GM12874 (cell line): ENCODE data around the gene SLC22A14.

ENCODE experiments used
- TF ChIP-seq, protein P1 (sequence below): IDR thresholded peaks from 2 replicates; pipeline ENCODE4 v1.5.1; 2011; ENCODE audit warnings: low read depth, mild to moderate bottlenecking, control low read depth, low read length, moderate library complexity; ENCODE audit not compliant: insufficient read depth

The SLC22A14 gene

DNA sequence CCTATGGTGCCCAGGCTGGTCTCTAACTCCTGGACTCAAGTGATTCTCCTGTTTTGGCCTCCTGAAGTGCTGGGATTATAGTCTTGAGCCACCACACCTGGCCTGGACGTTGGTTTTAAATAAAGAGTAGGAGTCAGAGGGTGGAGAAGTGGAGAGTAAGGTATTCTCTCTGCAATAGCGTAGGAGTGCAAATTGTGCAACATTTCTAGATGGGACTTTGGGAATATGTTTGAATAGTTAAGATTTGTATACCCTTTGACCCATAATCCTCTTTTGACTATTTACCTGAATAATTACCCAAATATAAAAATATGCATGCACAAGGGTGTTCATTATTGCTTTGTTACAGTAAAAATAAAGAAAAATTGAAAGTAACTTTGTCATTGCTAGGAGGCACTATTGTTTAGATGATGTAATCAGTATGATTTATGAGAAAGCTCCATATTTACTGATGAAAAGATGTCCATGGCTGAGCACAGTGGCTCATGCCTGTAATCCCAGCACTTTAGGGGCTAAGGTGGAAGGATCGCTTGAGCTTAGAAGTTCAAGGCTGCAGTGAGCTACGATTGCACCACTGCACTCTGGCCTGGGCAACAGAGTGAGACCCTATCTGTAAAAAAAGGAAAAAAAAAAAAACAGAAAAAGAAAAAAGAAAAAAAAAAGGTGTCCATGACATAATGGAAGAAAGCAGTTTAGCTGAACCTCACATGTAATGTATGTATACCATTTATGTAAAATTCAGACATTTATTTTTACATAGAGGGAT lies 49.3 kb downstream of the SLC22A14 start:
- TF ChIP-seq, protein P1, sequence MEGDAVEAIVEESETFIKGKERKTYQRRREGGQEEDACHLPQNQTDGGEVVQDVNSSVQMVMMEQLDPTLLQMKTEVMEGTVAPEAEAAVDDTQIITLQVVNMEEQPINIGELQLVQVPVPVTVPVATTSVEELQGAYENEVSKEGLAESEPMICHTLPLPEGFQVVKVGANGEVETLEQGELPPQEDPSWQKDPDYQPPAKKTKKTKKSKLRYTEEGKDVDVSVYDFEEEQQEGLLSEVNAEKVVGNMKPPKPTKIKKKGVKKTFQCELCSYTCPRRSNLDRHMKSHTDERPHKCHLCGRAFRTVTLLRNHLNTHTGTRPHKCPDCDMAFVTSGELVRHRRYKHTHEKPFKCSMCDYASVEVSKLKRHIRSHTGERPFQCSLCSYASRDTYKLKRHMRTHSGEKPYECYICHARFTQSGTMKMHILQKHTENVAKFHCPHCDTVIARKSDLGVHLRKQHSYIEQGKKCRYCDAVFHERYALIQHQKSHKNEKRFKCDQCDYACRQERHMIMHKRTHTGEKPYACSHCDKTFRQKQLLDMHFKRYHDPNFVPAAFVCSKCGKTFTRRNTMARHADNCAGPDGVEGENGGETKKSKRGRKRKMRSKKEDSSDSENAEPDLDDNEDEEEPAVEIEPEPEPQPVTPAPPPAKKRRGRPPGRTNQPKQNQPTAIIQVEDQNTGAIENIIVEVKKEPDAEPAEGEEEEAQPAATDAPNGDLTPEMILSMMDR: no peak

DNA sequence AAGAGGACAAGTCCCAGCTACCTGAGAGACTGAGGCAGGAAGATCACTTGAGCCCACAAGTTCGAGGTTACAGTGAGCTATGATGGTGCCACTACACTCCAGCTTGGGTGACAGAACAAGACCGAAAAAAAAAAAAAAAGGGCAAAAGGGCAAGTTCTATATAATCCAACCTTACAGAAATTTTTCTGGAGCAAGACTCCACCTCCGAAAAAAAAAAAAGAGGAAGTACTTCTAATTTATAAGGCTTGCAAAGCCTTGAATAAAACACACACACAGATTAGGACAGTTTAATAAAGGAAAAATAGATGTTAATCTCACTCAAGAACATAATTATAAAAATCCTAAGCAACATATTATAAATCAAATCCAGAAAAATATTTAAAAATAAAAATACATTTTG lies 50.1 kb downstream of the SLC22A14 start:
- TF ChIP-seq, protein P1: no peak

DNA sequence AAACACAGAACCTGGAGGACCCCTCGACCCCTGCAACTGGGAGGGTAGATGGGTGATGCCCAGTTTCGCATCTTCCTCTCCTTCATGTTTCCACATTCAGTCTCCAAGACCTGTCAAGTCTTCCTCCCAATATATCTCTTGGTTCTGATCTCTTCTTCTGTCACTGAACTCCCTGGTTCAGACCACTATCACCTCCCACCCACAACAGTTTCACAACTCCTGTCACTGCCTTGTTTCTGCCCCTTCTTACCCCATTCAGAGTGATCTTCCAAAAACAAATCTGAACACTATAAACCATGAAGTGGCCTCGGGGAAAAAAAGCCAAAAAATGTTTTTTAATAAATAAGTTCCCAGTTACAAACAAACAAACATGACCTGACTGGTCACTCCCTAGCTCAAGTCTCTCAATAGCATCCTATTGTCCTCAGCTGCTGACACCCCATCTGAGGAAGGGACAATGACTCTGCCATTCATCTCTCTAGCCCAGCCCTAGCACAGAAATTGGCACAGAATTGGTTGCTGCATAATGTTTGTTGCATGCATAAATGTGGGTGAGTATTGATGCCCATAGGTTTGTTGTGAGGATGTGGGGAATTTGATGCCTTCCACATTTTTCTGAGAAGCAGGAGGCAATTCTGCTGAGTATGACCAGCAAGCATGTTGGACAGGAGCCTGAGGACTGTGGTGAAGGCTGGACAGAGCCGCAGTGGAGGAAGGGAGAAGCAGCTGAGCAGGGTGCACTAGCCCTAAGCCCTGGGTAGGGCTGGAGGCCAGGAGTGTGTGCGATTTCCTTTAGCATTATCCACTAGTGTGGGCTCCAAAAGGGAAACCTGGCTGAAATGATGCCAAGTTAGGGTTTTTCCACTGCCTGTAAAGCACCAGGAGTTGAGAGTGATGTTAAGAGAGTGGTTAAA lies 52.3 kb downstream of the SLC22A14 start:
- TF ChIP-seq, protein P1: no peak

DNA sequence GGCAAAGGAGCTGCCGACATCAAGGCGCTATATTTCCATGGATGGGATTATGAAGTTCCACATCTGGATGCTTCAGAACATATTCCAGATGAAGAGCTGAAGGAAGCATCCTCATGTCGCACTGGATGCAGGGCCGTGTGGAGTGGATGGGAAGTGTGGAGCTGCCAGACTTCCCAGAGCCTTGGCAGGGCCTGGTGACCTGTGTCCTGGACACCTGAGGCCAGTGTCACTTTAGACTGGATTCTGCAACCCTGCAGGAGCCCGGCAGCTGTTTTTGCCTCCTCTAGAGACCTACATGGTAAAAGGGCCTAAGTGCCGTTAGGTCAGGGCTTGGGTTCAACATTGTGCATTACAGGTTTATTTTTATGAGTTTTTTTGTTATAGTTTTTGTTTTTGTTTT lies 53.2 kb downstream of the SLC22A14 start:
- TF ChIP-seq, protein P1: no peak

DNA sequence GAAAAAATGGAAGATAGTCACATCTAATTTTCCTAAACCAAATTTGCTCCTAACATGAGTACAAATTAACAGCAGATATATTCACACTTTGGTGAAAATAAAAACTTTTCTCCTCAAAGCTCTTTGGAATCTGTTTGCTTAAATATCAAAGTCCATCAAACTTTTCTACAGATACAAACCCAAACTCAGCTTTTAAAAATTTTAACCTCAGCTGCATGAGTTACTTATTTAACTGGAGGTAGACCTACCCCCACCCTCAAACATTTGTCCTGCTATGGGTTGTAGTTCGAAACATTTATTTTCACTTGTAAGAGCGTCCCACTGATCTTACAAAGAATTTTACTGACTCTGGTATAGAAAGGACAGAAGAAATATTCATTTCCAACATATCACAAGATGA lies 55.6 kb downstream of the SLC22A14 start:
- TF ChIP-seq, protein P1: no peak

DNA sequence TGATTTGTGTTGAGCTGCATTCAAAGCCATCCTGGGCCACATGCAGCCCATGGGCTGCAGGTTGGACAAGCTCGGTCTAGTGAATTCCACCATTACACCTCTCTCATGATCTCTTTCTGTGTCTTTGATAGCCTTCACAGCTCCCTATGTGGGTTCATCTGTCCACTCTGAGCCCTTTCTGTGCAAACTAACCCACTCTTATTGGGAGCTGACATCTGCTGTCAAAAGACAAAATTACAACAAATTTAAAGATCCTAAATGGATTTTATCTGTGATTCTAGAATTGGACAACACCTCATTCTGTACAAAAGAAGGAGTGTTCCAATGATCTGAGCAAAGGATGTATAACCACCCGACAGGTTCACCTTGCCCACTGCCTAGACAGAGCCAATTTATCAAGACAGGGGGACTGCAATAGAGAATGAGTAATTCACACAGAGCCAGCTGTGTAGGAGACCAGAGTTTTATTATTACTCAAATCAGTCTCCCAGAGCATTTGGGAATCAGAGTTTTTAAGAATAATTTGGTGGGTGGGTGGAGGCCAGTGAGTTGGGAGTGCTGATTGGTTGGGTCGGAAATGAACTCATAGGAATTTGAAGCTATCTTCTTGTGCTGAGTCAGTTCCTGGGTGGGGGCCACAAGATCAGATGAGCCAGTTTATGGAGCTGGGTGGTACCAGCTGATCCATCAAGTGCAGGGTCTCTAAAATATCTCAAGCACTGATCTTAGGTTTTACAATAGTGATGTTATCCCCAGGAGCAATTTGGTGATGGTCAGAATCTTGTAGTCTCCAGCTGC lies 61.9 kb downstream of the SLC22A14 start:
- TF ChIP-seq, protein P1: no peak

DNA sequence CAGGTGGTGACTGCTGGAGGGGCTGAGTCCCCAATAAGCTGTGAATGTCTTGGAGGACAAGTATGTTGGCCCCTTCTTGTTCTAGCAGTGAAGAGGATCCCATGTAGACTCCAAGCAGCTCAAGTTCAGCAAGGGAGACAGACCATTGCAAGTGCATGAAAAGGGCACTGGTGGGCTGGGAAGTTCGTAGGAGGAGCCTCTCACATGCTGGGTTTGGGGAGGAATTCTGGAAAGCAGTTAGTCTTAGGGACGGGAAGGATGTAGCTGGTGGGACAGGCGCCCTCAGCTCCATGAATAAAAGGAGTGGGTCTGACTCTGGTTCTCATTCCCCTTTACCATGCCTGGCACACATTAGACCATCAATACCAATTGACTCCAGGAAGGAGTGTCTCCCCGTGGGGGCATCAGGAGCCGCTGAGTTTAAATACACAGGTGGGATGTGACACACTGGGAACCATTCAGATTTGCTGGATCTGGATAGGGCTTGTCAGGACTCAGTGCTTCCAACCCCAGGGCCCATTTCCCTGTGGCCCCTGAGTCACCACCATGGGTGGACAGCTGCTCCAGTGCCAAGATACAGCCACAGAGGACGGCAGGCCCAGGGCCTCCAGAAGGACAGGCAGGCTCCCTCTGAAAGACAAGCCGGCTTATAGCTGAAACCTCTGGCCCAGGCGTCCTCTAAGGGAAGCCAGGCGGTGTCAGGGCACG lies 63.9 kb downstream of the SLC22A14 start:
- TF ChIP-seq, protein P1: no peak
